H1 (cell line): ENCODE results near the gene FHL5. TPM values are rescaled to one million over a fixed set of nuclear protein-coding genes. Genes with fewer than 3 reads are reported as not detected.

Experiments
- CTCF ChIA-PET: fragments of 300-600 bp; sonication (Branson Sonifier 250); formaldehyde crosslinking; loops from one replicate; lab custom pipeline; 2021; ENCODE audit not compliant: partially characterized antibody; lab: Charles Lee
- POLR2A ChIA-PET: fragments of 300-600 bp; sonication (Branson Sonifier 250); formaldehyde crosslinking; loops from one replicate; lab custom pipeline; 2021; ENCODE audit warnings: inconsistent platforms; ENCODE audit not compliant: partially characterized antibody; lab: Charles Lee
- DNase-seq, 2 experiments: peaks; one replicate each; pipeline versions ENCODE4 v3.0.0 to v3.0.0-alpha.2; 2010 to 2022; ENCODE audit warnings: low spot score in 2 of 2, low read depth in 1 of 2, mixed read lengths in 1 of 2
- FAIRE-seq: peaks from 2 replicates; lab custom pipeline; 2011; peaks lifted over from hg19 to GRCh38; lab: Jason Lieb, UNC
- H2AFZ ChIP-seq: 2 replicates; pipeline ENCODE4 v1.8.1; 2012; ENCODE audit warnings: low read length, inconsistent platforms
- H2AK5ac ChIP-seq: 2 replicates; pipeline ENCODE4 v1.6.1; 2013; ENCODE audit warnings: low read depth, low read length
- H2BK120ac ChIP-seq: replicated peaks from 2 replicates; pipeline ENCODE3; 2013; ENCODE audit warnings: low read depth, low read length, inconsistent platforms
- H2BK12ac ChIP-seq: 2 replicates; pipeline ENCODE4 v1.6.1; 2013; ENCODE audit warnings: low read depth, low read length
- H2BK15ac ChIP-seq: 2 replicates; pipeline ENCODE4 v1.6.1; 2013; ENCODE audit warnings: low read length
- H2BK20ac ChIP-seq: 2 replicates; pipeline ENCODE4 v1.6.1; 2013; ENCODE audit warnings: low read length
- H2BK5ac ChIP-seq: 2 replicates; pipeline ENCODE4 v1.6.1; 2013; ENCODE audit warnings: low read depth, low read length
- H3K14ac ChIP-seq: 2 replicates; pipeline ENCODE4 v1.6.1; 2013; ENCODE audit warnings: inconsistent platforms; ENCODE audit not compliant: insufficient read length
- H3K18ac ChIP-seq: 2 replicates; pipeline ENCODE4 v1.6.1; 2013; ENCODE audit warnings: low read length; ENCODE audit errors: extremely low read depth
- H3K23ac ChIP-seq: 2 replicates; pipeline ENCODE4 v1.6.1; 2013; ENCODE audit warnings: inconsistent platforms; ENCODE audit not compliant: insufficient read length
- H3K23me2 ChIP-seq: 2 replicates; pipeline ENCODE4 v1.6.1; 2013; ENCODE audit warnings: low read depth, low read length
- H3K27ac ChIP-seq: 2 replicates; pipeline ENCODE4 v1.6.1; 2011; ENCODE audit warnings: low read depth, low read length, inconsistent platforms
- H3K27me3 ChIP-seq, 4 experiments: replicated peaks in 1 of 4; 1 replicate in 1 of 4; 2 replicates in 3 of 4; pipeline versions ENCODE4 v1.6.1 to v1.8.1; 2011 to 2013; ENCODE audit warnings: low read length in 3 of 4, mild to moderate bottlenecking in 3 of 4, inconsistent platforms in 2 of 4, mixed read lengths in 2 of 4, moderate library complexity in 1 of 4; ENCODE audit not compliant: control insufficient read depth in 3 of 4, insufficient read depth in 3 of 4; ENCODE audit errors: extremely low read depth in 1 of 4
- H3K36me3 ChIP-seq, 4 experiments: 2 replicates each; pipeline versions ENCODE4 v1.6.1 to v1.8.1; 2011 to 2013; ENCODE audit warnings: mild to moderate bottlenecking in 4 of 4, low read length in 3 of 4, moderate library complexity in 2 of 4, control low read depth in 1 of 4, inconsistent platforms in 1 of 4; ENCODE audit not compliant: insufficient read depth in 4 of 4, control insufficient read depth in 2 of 4
- H3K4ac ChIP-seq: replicated peaks from 2 replicates; pipeline ENCODE3; 2013; ENCODE audit warnings: low read length, low read depth, mixed read lengths, inconsistent platforms; ENCODE audit not compliant: insufficient read length
- H3K4me1 ChIP-seq, 4 experiments: replicated peaks in 1 of 4; 1 replicate in 1 of 4; 2 replicates in 3 of 4; pipeline versions ENCODE4 v1.6.1 to v1.8.1; 2011 to 2013; ENCODE audit warnings: low read length in 3 of 4, inconsistent platforms in 2 of 4, mixed read lengths in 1 of 4; ENCODE audit not compliant: insufficient read depth in 4 of 4, control insufficient read depth in 3 of 4
- H3K4me2 ChIP-seq, 2 experiments: 2 replicates each; pipeline versions ENCODE4 v1.6.1 to v1.8.1; 2011 to 2013; ENCODE audit warnings: low read depth in 2 of 2, low read length in 2 of 2, control low read depth in 1 of 2, inconsistent platforms in 1 of 2, mild to moderate bottlenecking in 1 of 2; ENCODE audit not compliant: insufficient read depth in 1 of 2
- H3K4me3 ChIP-seq, 4 experiments: fragments of 200-600, 300-600 bp in 1 of 4; sonication (generic), shearing (Covaris generic), sonication (Bioruptor Twin) in 1 of 4; 2 replicates each; pipeline versions ENCODE4 v1.5.1 to v1.8.1; 2011 to 2016; ENCODE audit warnings: low read length in 4 of 4, low read depth in 3 of 4, control low read depth in 2 of 4, inconsistent platforms in 2 of 4, mild to moderate bottlenecking in 2 of 4, mixed read lengths in 1 of 4, moderate library complexity in 1 of 4; ENCODE audit not compliant: insufficient read depth in 2 of 4; ENCODE audit errors: extremely low read depth in 1 of 4
- H3K56ac ChIP-seq: replicated peaks from 2 replicates; pipeline ENCODE3; 2013; ENCODE audit warnings: low read depth, mild to moderate bottlenecking, mixed read lengths, low read length, inconsistent platforms; ENCODE audit not compliant: insufficient read length
- H3K79me1 ChIP-seq: 2 replicates; pipeline ENCODE4 v1.6.1; 2013; ENCODE audit warnings: low read depth, low read length, control low read depth
- H3K79me2 ChIP-seq, 2 experiments: 2 replicates each; pipeline versions ENCODE4 v1.6.1 to v1.8.1; 2012 to 2013; ENCODE audit warnings: low read length in 2 of 2, mild to moderate bottlenecking in 2 of 2, inconsistent platforms in 1 of 2; ENCODE audit not compliant: insufficient read depth in 2 of 2, control insufficient read depth in 1 of 2
- H3K9ac ChIP-seq, 4 experiments: replicated peaks in 1 of 4; 1 replicate in 1 of 4; 2 replicates in 3 of 4; pipeline versions ENCODE4 v1.6.1 to v1.8.1; 2011 to 2013; ENCODE audit warnings: low read depth in 3 of 4, low read length in 3 of 4, control low read depth in 2 of 4, mild to moderate bottlenecking in 2 of 4, moderate library complexity in 2 of 4, inconsistent platforms in 1 of 4; ENCODE audit errors: extremely low read depth in 1 of 4
- H3K9me3 ChIP-seq, 2 experiments: 2 replicates each; pipeline versions ENCODE4 v1.6.1 to v1.8.1; 2012 to 2013; ENCODE audit warnings: mild to moderate bottlenecking in 2 of 2, moderate library complexity in 2 of 2, control low read depth in 1 of 2, inconsistent platforms in 1 of 2, low read depth in 1 of 2, low read length in 1 of 2, mixed read lengths in 1 of 2; ENCODE audit not compliant: insufficient read depth in 2 of 2
- H4K20me1 ChIP-seq, 2 experiments: replicated peaks in 1 of 2; 2 replicates each; pipeline versions ENCODE3 to v1.8.1; 2011 to 2013; ENCODE audit warnings: inconsistent platforms in 2 of 2, low read length in 2 of 2, mild to moderate bottlenecking in 1 of 2; ENCODE audit not compliant: insufficient read depth in 2 of 2, control insufficient read depth in 1 of 2
- H4K5ac ChIP-seq: 2 replicates; pipeline ENCODE4 v1.6.1; 2013; ENCODE audit warnings: low read length, low read depth, mixed read lengths, inconsistent platforms; ENCODE audit not compliant: insufficient read length
- H4K8ac ChIP-seq: 2 replicates; pipeline ENCODE4 v1.8.0; 2013; ENCODE audit warnings: mild to moderate bottlenecking, moderate library complexity, low read length, inconsistent platforms; ENCODE audit not compliant: insufficient read depth; ENCODE audit errors: extremely low read depth
- H4K91ac ChIP-seq: replicated peaks from 2 replicates; pipeline ENCODE3; 2013; ENCODE audit warnings: low read length, mixed read lengths, inconsistent platforms; ENCODE audit not compliant: insufficient read length
- ASH2L ChIP-seq: fragments of 200-600, 300-600 bp; sonication (generic); IDR thresholded peaks from one replicate; pipeline ENCODE4 v1.7.1; 2017; ENCODE audit warnings: low read length
- ATF3 ChIP-seq: IDR thresholded peaks from 2 replicates; pipeline ENCODE4 v1.6.1; 2011; ENCODE audit warnings: low read depth, mild to moderate bottlenecking, low read length; ENCODE audit not compliant: insufficient read depth
- BACH1 ChIP-seq: IDR thresholded peaks from 2 replicates; pipeline ENCODE4 v1.6.1; 2012; ENCODE audit warnings: low read length, improper control_type of control experiment
- CBX5 ChIP-seq: fragments of 300-800, 300-1000 bp; sonication (generic); IDR thresholded peaks from 2 replicates; pipeline ENCODE4 v1.7.1; 2016; ENCODE audit warnings: antibody characterized with exemption, low read length, low read depth
- SIN3A ChIP-seq, 2 experiments: IDR thresholded peaks in 1 of 2; conservative IDR thresholded peaks in 1 of 2; 2 replicates each; pipeline ENCODE4 v1.6.1; 2011 to 2012; ENCODE audit warnings: low read length in 2 of 2, improper control_type of control experiment in 1 of 2, low read depth in 1 of 2, mild to moderate bottlenecking in 1 of 2
- SIX5 ChIP-seq: IDR thresholded peaks from 2 replicates; pipeline ENCODE4 v1.6.1; 2011; ENCODE audit warnings: mild to moderate bottlenecking, low read depth, low read length
- SP1 ChIP-seq: IDR thresholded peaks from 2 replicates; pipeline ENCODE4 v1.6.1; 2011; ENCODE audit warnings: low read depth, low read length
- SP4 ChIP-seq: IDR thresholded peaks from 2 replicates; pipeline ENCODE4 v1.6.1; 2012; ENCODE audit warnings: low read length, inconsistent platforms
- USF2 ChIP-seq: IDR thresholded peaks from 2 replicates; pipeline ENCODE4 v1.6.1; 2011; ENCODE audit warnings: low read length, improper control_type of control experiment
- YY1 ChIP-seq: IDR thresholded peaks from 2 replicates; pipeline ENCODE4 v1.6.1; 2011; ENCODE audit warnings: low read depth, mild to moderate bottlenecking, low read length
- WGBS, 2 experiments: shearing (Covaris generic) in 1 of 2; methylation state at CpG; one replicate each; pipeline versions ENCODE4 v1.1.6 to v1.1.7; 2013 to 2015; ENCODE audit warnings: low lambda C conversion rate in 2 of 2, mixed read lengths in 2 of 2, inconsistent platforms in 1 of 2, low coverage in 1 of 2, missing lambda C conversion rate in 1 of 2; ENCODE audit not compliant: insufficient replicate concordance in 2 of 2, insufficient coverage in 1 of 2, insufficient read length in 1 of 2; ENCODE audit errors: extremely low coverage in 1 of 2, missing lambda C conversion rate in 1 of 2; 5-methylcytosine and 5-hydroxymethylcytosine counted together
- polyA plus RNA-seq, 7 experiments: library from polyadenylated mRNA; depleted of rRNA in 3 of 7; stranded (reverse) in 5 of 7; unstranded in 2 of 7; fragments of >200 nt in 5 of 7; fragments of 200-250 nt in 2 of 7; gene quantifications; 1 replicate in 5 of 7; 2 replicates in 1 of 7; 4 replicates in 1 of 7; pipeline versions ENCODE4 v1.2.1 to v1.2.3, GENCODE V29; 2011 to 2013; ENCODE audit warnings: missing spikeins in 2 of 7, mixed read lengths in 2 of 7
- total RNA-seq: library from RNA; stranded (reverse); fragmentation: NEBNext Ultra II Directional; extraction: Animal tissue kit (Norgen Biotek cat#: 25700); gene quantifications from 2 replicates; pipeline ENCODE4 v1.2.1, GENCODE V29; 2021

The FHL5 gene
- total and polyA plus RNA-seq, 2 of the 8 experiments (the other 6 are each of a cell fraction or from before 2014, with no cell fraction given), result not detected

DNA sequence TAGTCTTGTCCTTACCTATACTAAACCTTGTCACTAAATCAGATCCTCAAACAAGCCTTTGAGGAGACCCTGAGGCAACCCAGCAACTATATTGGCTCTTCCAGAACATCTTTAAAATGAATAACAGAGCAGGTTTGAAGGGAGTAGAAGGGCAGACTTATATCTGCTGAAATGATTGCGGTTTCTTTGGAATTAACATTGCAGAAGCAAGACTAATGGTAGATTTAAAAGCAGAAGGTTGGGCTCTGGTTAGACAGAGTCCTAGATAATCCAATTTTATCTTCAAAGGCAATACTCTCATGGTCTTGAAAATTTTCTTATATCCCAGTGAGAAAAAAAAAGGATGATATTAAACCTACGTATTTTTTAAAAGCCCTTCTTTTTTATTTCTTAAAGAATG, 19.1 kb downstream of the FHL5 start:
- Histone ChIP-seq H2BK12ac (no peak overlapping the region), H3K36me3 (no peaks in the 10 kb centered on the region), H3K4me1 (no peaks in the 10 kb centered on the region), H3K9ac (no peak overlapping the region), H4K91ac (no peak overlapping the region), H3K79me1 (no peaks in the 10 kb centered on the region), H3K4me2 (no peak overlapping the region), H2BK15ac (no peak overlapping the region), H3K27ac (no peak overlapping the region), H3K4ac (no peak overlapping the region), H2AK5ac (no peak overlapping the region), H4K5ac (no peak overlapping the region), H4K20me1 (no peaks in the 10 kb centered on the region), H3K14ac (no peak overlapping the region), H3K27me3 (no peaks in the 10 kb centered on the region), H2BK5ac (no peak overlapping the region), H2AFZ (no peak overlapping the region), H3K9me3 (no peaks in the 10 kb centered on the region), H2BK120ac (no peak overlapping the region), H2BK20ac (no peak overlapping the region), H3K23ac (no peak overlapping the region), H3K23me2 (peaks cover 2% of the 10 kb centered on the region; the same call in 1 of the 2 replicates), H3K79me2 (no peaks in the 10 kb centered on the region), H3K56ac (no peak overlapping the region), H3K18ac (no peak overlapping the region), H4K8ac (no peak overlapping the region), H3K4me3 (no peak overlapping the region)
- TF ChIP-seq SP1, result no peak
- TF ChIP-seq YY1, result no peak
- no peak for TF ChIP-seq ASH2L
- TF ChIP-seq USF2, result no peak
- no peak for TF ChIP-seq SP4
- no peak for TF ChIP-seq BACH1
- TF ChIP-seq SIN3A (conservative IDR thresholded peaks at IDR 0.05 in 1 of 2, IDR thresholded peaks at IDR 0.05 in 1 of 2; ENCODE audit: low read depth in 1 of 2, low read length in 2 of 2), result no peak
- TF ChIP-seq ATF3, result no peak
- no peak for TF ChIP-seq CBX5
- TF ChIP-seq SIX5, result no peak
- DNase-seq, result no peak
- 94% methylated on average over 2 of the region's 2 CpGs; no CpG with 5 or more reads in 1 of the 2 experiments for WGBS, 2 experiments
- POLR2A ChIA-PET, result no interaction called here
- CTCF ChIA-PET, result no interaction called here
- no peak for FAIRE-seq
